ENCODE data around the gene POLR2C. TPM values are rescaled to one million over a fixed set of nuclear protein-coding genes. Genes with fewer than 3 reads are reported as not detected.

Gene POLR2C
- total and polyA plus RNA-seq, 10 of the 15 experiments (the other 5 are each of a cell fraction or from before 2014, with no cell fraction given), result 26.9 to 93.0 (median 57.8) TPM

GRCh38 chr16:57504491-57504890 lies 42.0 kb downstream of the POLR2C start:
- Histone ChIP-seq H4K20me1 (ENCODE audit: control insufficient read depth, insufficient read depth) (no peaks in the 10 kb centered on the region), H3K9me3 (replicated peaks; ENCODE audit: control insufficient read depth, insufficient read depth, low read length) (no peaks in the 10 kb centered on the region), H3K4me3 (no peak overlapping the region), H3K27ac (ENCODE audit: control insufficient read depth, insufficient read depth) (no peak overlapping the region), H3K4me2 (ENCODE audit: control insufficient read depth, insufficient read depth) (no peak overlapping the region), H3K9ac (ENCODE audit: control insufficient read depth, insufficient read depth, low read length) (no peak overlapping the region), H3K36me3 (ENCODE audit: control insufficient read depth in 2 of 2, insufficient read depth in 2 of 2, low read length in 1 of 2) (no peaks in the 10 kb centered on the region; a peak in 1 of 4 replicates), H3K4me1 (ENCODE audit: control insufficient read depth, insufficient read depth, low read length) (no peaks in the 10 kb centered on the region), H3K79me2 (ENCODE audit: control insufficient read depth, insufficient read depth, low read length) (no peaks in the 10 kb centered on the region), H3K27me3 (replicated peaks in 1 of 2; ENCODE audit: control insufficient read depth in 2 of 2, insufficient read depth in 2 of 2, low read length in 1 of 2) (no peaks in the 10 kb centered on the region; a peak in 2 of 4 replicates), H2AFZ (ENCODE audit: control insufficient read depth, low read depth, low read length) (no peak overlapping the region)
- ChIA-PET SMC1A (ENCODE audit: uncharacterized antibody, unreplicated experiment) (no interaction called here), RAD21 (ENCODE audit: unreplicated experiment) (interaction anchor here (1.1 kb wide), 1 partner anchor 24 kb away, joined by 3 read pairs; no protein-coding TSS in a partner anchor), CTCF (interaction anchor here (0.7 to 1.5 kb wide), 2 partner anchors 15 to 78 kb away, joined by 3 to 5 read pairs; no protein-coding TSS in a partner anchor), POLR2A (interaction anchor here (0.5 kb wide), 1 partner anchor 12 kb away, joined by 5 read pairs; no protein-coding TSS in a partner anchor)
- no TSS peak for BruUV-seq (replicated peaks)
- TF ChIP-seq CBFB (IDR thresholded peaks at IDR 0.05; ENCODE audit: low read depth) (no peak), CEBPZ (IDR thresholded peaks at IDR 0.05; ENCODE audit: low read depth, low read length) (no peak), ATF7 (IDR thresholded peaks at IDR 0.05; ENCODE audit: low read depth) (no peak), BRCA1 (IDR thresholded peaks at IDR 0.05; ENCODE audit: low read depth, low read length) (no peak), HCFC1 (IDR thresholded peaks at IDR 0.05; ENCODE audit: low read length) (no peak), FOS (IDR thresholded peaks at IDR 0.05; ENCODE audit: borderline replicate concordance, extremely low read depth, insufficient read length) (no peak), SIN3A (IDR thresholded peaks at IDR 0.05; ENCODE audit: low read depth, low read length) (no peak), RAD51 (IDR thresholded peaks at IDR 0.05) (no peak), SUPT20H (IDR thresholded peaks at IDR 0.05; ENCODE audit: borderline replicate concordance, control insufficient read depth, low read depth, low read length) (no peak), RUNX3 (IDR thresholded peaks at IDR 0.05; ENCODE audit: low read length) (no peak), TBL1XR1 (IDR thresholded peaks at IDR 0.05; ENCODE audit: low read depth, low read length) (no peak), JUND (IDR thresholded peaks at IDR 0.05; ENCODE audit: low read depth, low read length) (no peak), HDGF (IDR thresholded peaks at IDR 0.05) (no peak)
- TF ChIP-seq, protein P1, sequence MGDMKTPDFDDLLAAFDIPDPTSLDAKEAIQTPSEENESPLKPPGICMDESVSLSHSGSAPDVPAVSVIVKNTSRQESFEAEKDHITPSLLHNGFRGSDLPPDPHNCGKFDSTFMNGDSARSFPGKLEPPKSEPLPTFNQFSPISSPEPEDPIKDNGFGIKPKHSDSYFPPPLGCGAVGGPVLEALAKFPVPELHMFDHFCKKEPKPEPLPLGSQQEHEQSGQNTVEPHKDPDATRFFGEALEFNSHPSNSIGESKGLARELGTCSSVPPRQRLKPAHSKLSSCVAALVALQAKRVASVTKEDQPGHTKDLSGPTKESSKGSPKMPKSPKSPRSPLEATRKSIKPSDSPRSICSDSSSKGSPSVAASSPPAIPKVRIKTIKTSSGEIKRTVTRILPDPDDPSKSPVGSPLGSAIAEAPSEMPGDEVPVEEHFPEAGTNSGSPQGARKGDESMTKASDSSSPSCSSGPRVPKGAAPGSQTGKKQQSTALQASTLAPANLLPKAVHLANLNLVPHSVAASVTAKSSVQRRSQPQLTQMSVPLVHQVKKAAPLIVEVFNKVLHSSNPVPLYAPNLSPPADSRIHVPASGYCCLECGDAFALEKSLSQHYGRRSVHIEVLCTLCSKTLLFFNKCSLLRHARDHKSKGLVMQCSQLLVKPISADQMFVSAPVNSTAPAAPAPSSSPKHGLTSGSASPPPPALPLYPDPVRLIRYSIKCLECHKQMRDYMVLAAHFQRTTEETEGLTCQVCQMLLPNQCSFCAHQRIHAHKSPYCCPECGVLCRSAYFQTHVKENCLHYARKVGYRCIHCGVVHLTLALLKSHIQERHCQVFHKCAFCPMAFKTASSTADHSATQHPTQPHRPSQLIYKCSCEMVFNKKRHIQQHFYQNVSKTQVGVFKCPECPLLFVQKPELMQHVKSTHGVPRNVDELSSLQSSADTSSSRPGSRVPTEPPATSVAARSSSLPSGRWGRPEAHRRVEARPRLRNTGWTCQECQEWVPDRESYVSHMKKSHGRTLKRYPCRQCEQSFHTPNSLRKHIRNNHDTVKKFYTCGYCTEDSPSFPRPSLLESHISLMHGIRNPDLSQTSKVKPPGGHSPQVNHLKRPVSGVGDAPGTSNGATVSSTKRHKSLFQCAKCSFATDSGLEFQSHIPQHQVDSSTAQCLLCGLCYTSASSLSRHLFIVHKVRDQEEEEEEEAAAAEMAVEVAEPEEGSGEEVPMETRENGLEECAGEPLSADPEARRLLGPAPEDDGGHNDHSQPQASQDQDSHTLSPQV (IDR thresholded peaks at IDR 0.05), result no peak
- 77% methylated on average over 5 of the region's 5 CpGs for WGBS (ENCODE audit: insufficient coverage, insufficient replicate concordance, low lambda C conversion rate, missing lambda C conversion rate)
- DNase-seq (ENCODE audit: low read depth, low spot score) (no peak), FAIRE-seq (no peak), ATAC-seq (no peak)
- intact Hi-C loops (cut with micrococcal nuclease; ENCODE audit: unreplicated experiment) (no loop called here), in situ Hi-C loops (cut with MboI) (no loop called here)
